WTC11 (cell line): ENCODE data around the gene HPDL. TPM values are rescaled to one million over a fixed set of nuclear protein-coding genes. Genes with fewer than 3 reads are reported as not detected.
A peak's percentile ranks its signal among the peaks of the same experiment; 100 is the strongest.

Experiments
- ATAC-seq: fragments of 200-7000 bp; cut with Tn5 transposase; 2 replicates; pipeline ENCODE4 v1.10.0; 2021; ENCODE audit warnings: mild to moderate bottlenecking, moderate library complexity
- CTCF ChIA-PET: fragments of 300-600 bp; sonication (Branson Sonifier 250); formaldehyde crosslinking; loops from one replicate; lab custom pipeline; 2021; ENCODE audit warnings: antibody characterized with exemption; lab: Charles Lee
- POLR2A ChIA-PET: fragments of 350-600 bp; sonication (Branson Sonifier 250); formaldehyde crosslinking; loops from one replicate; lab custom pipeline; 2021; ENCODE audit warnings: antibody characterized with exemption; lab: Charles Lee
- DNase-seq: peaks from one replicate; pipeline ENCODE4 v3.0.0; 2021; ENCODE audit warnings: low spot score
- H3K27ac Mint-ChIP-seq: 2 replicates; pipeline ENCODE4 v1.8.0; 2021; ENCODE audit warnings: mixed read lengths
- H3K27me3 Mint-ChIP-seq: 2 replicates; pipeline ENCODE4 v1.8.0; 2021; ENCODE audit warnings: low read depth, mild to moderate bottlenecking, moderate library complexity, mixed read lengths
- H3K36me3 Mint-ChIP-seq: 2 replicates; pipeline ENCODE4 v1.8.0; 2021; ENCODE audit warnings: mixed read lengths
- H3K4me1 Mint-ChIP-seq: 2 replicates; pipeline ENCODE4 v1.8.0; 2022; ENCODE audit warnings: mixed read lengths
- H3K4me3 Mint-ChIP-seq: 2 replicates; pipeline ENCODE4 v1.8.0; 2021; ENCODE audit warnings: mild to moderate bottlenecking, moderate library complexity, mixed read lengths
- H3K9me3 Mint-ChIP-seq: 2 replicates; pipeline ENCODE4 v1.8.0; 2021; ENCODE audit warnings: mixed read lengths
- ATF1 ChIP-seq: sonication (generic); formaldehyde crosslinking; IDR thresholded peaks from 2 replicates; pipeline ENCODE4 v1.8.1; 2023; ENCODE audit warnings: mild to moderate bottlenecking, moderate library complexity, missing genetic modification reagents
- CREB1 ChIP-seq: sonication (generic); formaldehyde crosslinking; IDR thresholded peaks from 2 replicates; pipeline ENCODE4 v1.8.0; 2023; ENCODE audit warnings: mild to moderate bottlenecking, missing genetic modification reagents
- ETV6 ChIP-seq: sonication (generic); formaldehyde crosslinking; IDR thresholded peaks from 2 replicates; pipeline ENCODE4 v1.8.1; 2022; ENCODE audit warnings: mild to moderate bottlenecking, missing genetic modification reagents
- FOXJ3 ChIP-seq: sonication (generic); formaldehyde crosslinking; IDR thresholded peaks from 2 replicates; pipeline ENCODE4 v1.9.0; 2021; ENCODE audit warnings: missing genetic modification reagents, mild to moderate bottlenecking, borderline replicate concordance
- FOXK1 ChIP-seq: sonication (generic); formaldehyde crosslinking; IDR thresholded peaks from 2 replicates; pipeline ENCODE4 v1.8.0; 2022; ENCODE audit warnings: mild to moderate bottlenecking, moderate library complexity, missing genetic modification reagents
- FOXP1 ChIP-seq: sonication (generic); formaldehyde crosslinking; IDR thresholded peaks from 2 replicates; pipeline ENCODE4 v1.8.0; 2022; ENCODE audit warnings: missing genetic modification reagents, mild to moderate bottlenecking, moderate library complexity, borderline replicate concordance
- JUN ChIP-seq: sonication (generic); formaldehyde crosslinking; IDR thresholded peaks from 2 replicates; pipeline ENCODE4 v1.8.0; 2023; ENCODE audit warnings: mild to moderate bottlenecking, missing genetic modification reagents
- KAT7 ChIP-seq: sonication (generic); formaldehyde crosslinking; IDR thresholded peaks from 2 replicates; pipeline ENCODE4 v1.8.1; 2023; ENCODE audit warnings: missing genetic modification reagents, mild to moderate bottlenecking, borderline replicate concordance
- NFE2L1 ChIP-seq: sonication (generic); formaldehyde crosslinking; IDR thresholded peaks from 2 replicates; pipeline ENCODE4 v1.8.1; 2023; ENCODE audit warnings: missing genetic modification reagents
- NFYB ChIP-seq: sonication (generic); formaldehyde crosslinking; conservative IDR thresholded peaks from 2 replicates; pipeline ENCODE4 v1.8.0; 2022; ENCODE audit warnings: low read depth, missing genetic modification reagents
- NR2C2 ChIP-seq: sonication (generic); formaldehyde crosslinking; IDR thresholded peaks from 2 replicates; pipeline ENCODE4 v1.8.0; 2022; ENCODE audit warnings: mild to moderate bottlenecking, missing genetic modification reagents
- SOX15 ChIP-seq: fragments of 250-450 bp; sonication (Bioruptor Pico); IDR thresholded peaks from 2 replicates; pipeline ENCODE4 v1.9.0; 2021; ENCODE audit warnings: mild to moderate bottlenecking
- TP53 ChIP-seq: sonication (generic); formaldehyde crosslinking; IDR thresholded peaks from 2 replicates; pipeline ENCODE4 v1.8.1; 2023; ENCODE audit warnings: mild to moderate bottlenecking, missing genetic modification reagents
- ZBTB21 ChIP-seq: sonication (generic); formaldehyde crosslinking; IDR thresholded peaks from 2 replicates; pipeline ENCODE4 v1.8.1; 2023; ENCODE audit warnings: mild to moderate bottlenecking, missing genetic modification reagents, borderline replicate concordance
- ZNF138 ChIP-seq: sonication (generic); formaldehyde crosslinking; conservative IDR thresholded peaks from 2 replicates; pipeline ENCODE4 v1.8.1; 2022; ENCODE audit warnings: mild to moderate bottlenecking, moderate library complexity, missing genetic modification reagents
- ZNF317 ChIP-seq: sonication (generic); formaldehyde crosslinking; IDR thresholded peaks from 2 replicates; pipeline ENCODE4 v1.8.1; 2023; ENCODE audit warnings: low read depth, mild to moderate bottlenecking, moderate library complexity, missing genetic modification reagents, borderline replicate concordance
- ZNF416 ChIP-seq: fragments of 250-450 bp; sonication (Bioruptor Pico); IDR thresholded peaks from 2 replicates; pipeline ENCODE4 v1.9.0; 2021; ENCODE audit warnings: mild to moderate bottlenecking, inconsistent platforms
- ZNF423 ChIP-seq: fragments of 250-450 bp; sonication (Bioruptor Pico); IDR thresholded peaks from 2 replicates; pipeline ENCODE4 v2.1.2; 2022; ENCODE audit warnings: mild to moderate bottlenecking, moderate library complexity
- ZNF671 ChIP-seq: fragments of 250-450 bp; sonication (Bioruptor Pico); IDR thresholded peaks from 2 replicates; pipeline ENCODE4 v1.8.0; 2021; ENCODE audit warnings: mild to moderate bottlenecking
- total RNA-seq: library from RNA; stranded (reverse); gene quantifications from 3 replicates; pipeline ENCODE4 v1.2.3, GENCODE V29; 2021
- TF ChIP-seq, protein P1 (sequence below): sonication (generic); formaldehyde crosslinking; IDR thresholded peaks from 2 replicates; pipeline ENCODE4 v1.8.1; 2023; ENCODE audit warnings: mild to moderate bottlenecking, missing genetic modification reagents
- TF ChIP-seq, protein P2 (sequence below): sonication (generic); formaldehyde crosslinking; IDR thresholded peaks from 2 replicates; pipeline ENCODE4 v1.8.1; 2023; ENCODE audit warnings: mild to moderate bottlenecking, missing genetic modification reagents, moderate library complexity
- TF ChIP-seq, protein P3 (sequence below): sonication (generic); formaldehyde crosslinking; IDR thresholded peaks from 2 replicates; pipeline ENCODE4 v1.8.1; 2023; ENCODE audit warnings: mild to moderate bottlenecking, moderate library complexity, missing genetic modification reagents
- TF ChIP-seq, protein P4 (sequence below): fragments of 250-450 bp; sonication (Bioruptor Pico); IDR thresholded peaks from 2 replicates; pipeline ENCODE4 v1.8.0; 2021; ENCODE audit warnings: mild to moderate bottlenecking
- TF ChIP-seq, protein P5 (sequence below): sonication (generic); formaldehyde crosslinking; IDR thresholded peaks from 2 replicates; pipeline ENCODE4 v1.8.1; 2022; ENCODE audit warnings: low read depth, missing genetic modification reagents, borderline replicate concordance
- TF ChIP-seq, protein P6 (sequence below): sonication (generic); formaldehyde crosslinking; IDR thresholded peaks from 2 replicates; pipeline ENCODE4 v1.8.1; 2022; ENCODE audit warnings: low read depth, mild to moderate bottlenecking, moderate library complexity, missing genetic modification reagents, borderline replicate concordance
- TF ChIP-seq, protein P7 (sequence below): sonication (generic); formaldehyde crosslinking; IDR thresholded peaks from 2 replicates; pipeline ENCODE4 v1.8.0; 2022; ENCODE audit warnings: missing genetic modification reagents

HPDL gene
- total RNA-seq, 1 experiment from 2014 or later = 44.0 TPM

DNA sequence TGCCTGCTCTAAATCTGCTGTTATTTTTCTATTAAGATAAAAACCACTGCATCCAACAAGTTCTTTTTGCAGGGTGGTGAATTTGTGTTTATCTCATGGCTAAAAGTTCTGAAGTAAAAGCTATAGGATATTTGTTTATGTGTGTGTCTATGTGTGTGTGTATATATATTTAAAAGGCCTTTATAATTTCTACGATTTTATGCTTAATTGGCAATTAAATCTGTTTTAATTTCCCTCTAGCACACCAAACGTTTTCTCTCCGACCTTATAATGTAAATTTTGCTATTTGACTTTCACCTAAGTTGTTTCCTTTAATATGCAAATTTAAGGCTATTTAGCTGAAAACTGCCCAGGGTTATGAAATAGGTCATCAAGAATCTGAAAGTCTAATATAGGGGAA is 19.8 kb upstream of the HPDL start:
- Mint-ChIP-seq H3K27me3 (no peaks in the 10 kb centered on the region), H3K9me3 (peaks cover 7% of the 10 kb centered on the region; the same call in 1 of the 2 replicates), H3K27ac (no peak overlapping the region), H3K36me3 (peaks cover 6% of the 10 kb centered on the region; the same call in 1 of the 2 replicates), H3K4me3 (peak overlapping the region; percentile 51), H3K4me1 (peaks cover 40% of the 10 kb centered on the region)
- DNase-seq (no peak), ATAC-seq (no peak)
- ChIA-PET CTCF (interaction anchor here (1.4 to 11.1 kb wide), 2 partner anchors 18 to 291 kb away, joined by 3 to 317 read pairs; partner anchors contain the start of genes HECTD3 and UROD), POLR2A (no interaction called here)
- no peak for TF ChIP-seq JUN (CRISPR knock-in tag)
- no peak for TF ChIP-seq ZNF671
- TF ChIP-seq SOX15 (CRISPR knock-in tag) = no peak
- TF ChIP-seq ZNF317 (CRISPR knock-in tag) = no peak
- TF ChIP-seq, protein P1, sequence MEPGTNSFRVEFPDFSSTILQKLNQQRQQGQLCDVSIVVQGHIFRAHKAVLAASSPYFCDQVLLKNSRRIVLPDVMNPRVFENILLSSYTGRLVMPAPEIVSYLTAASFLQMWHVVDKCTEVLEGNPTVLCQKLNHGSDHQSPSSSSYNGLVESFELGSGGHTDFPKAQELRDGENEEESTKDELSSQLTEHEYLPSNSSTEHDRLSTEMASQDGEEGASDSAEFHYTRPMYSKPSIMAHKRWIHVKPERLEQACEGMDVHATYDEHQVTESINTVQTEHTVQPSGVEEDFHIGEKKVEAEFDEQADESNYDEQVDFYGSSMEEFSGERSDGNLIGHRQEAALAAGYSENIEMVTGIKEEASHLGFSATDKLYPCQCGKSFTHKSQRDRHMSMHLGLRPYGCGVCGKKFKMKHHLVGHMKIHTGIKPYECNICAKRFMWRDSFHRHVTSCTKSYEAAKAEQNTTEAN (CRISPR knock-in tag) = no peak
- TF ChIP-seq KAT7 (CRISPR knock-in tag) = no peak
- TF ChIP-seq ZNF423 = no peak
- no peak for TF ChIP-seq CREB1 (CRISPR knock-in tag)
- no peak for TF ChIP-seq ATF1 (CRISPR knock-in tag)
- no peak for TF ChIP-seq NFE2L1
- no peak for TF ChIP-seq ZNF416
- TF ChIP-seq, protein P2, sequence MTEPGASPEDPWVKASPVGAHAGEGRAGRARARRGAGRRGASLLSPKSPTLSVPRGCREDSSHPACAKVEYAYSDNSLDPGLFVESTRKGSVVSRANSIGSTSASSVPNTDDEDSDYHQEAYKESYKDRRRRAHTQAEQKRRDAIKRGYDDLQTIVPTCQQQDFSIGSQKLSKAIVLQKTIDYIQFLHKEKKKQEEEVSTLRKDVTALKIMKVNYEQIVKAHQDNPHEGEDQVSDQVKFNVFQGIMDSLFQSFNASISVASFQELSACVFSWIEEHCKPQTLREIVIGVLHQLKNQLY = no peak
- TF ChIP-seq, protein P3, sequence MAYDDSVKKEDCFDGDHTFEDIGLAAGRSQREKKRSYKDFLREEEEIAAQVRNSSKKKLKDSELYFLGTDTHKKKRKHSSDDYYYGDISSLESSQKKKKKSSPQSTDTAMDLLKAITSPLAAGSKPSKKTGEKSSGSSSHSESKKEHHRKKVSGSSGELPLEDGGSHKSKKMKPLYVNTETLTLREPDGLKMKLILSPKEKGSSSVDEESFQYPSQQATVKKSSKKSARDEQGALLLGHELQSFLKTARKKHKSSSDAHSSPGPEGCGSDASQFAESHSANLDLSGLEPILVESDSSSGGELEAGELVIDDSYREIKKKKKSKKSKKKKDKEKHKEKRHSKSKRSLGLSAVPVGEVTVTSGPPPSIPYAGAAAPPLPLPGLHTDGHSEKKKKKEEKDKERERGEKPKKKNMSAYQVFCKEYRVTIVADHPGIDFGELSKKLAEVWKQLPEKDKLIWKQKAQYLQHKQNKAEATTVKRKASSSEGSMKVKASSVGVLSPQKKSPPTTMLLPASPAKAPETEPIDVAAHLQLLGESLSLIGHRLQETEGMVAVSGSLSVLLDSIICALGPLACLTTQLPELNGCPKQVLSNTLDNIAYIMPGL (CRISPR knock-in tag) = no peak
- no peak for TF ChIP-seq NR2C2
- no peak for TF ChIP-seq NFYB
- no peak for TF ChIP-seq TP53 (CRISPR knock-in tag)
- TF ChIP-seq ZNF138 (CRISPR knock-in tag) = no peak
- TF ChIP-seq, protein P4, sequence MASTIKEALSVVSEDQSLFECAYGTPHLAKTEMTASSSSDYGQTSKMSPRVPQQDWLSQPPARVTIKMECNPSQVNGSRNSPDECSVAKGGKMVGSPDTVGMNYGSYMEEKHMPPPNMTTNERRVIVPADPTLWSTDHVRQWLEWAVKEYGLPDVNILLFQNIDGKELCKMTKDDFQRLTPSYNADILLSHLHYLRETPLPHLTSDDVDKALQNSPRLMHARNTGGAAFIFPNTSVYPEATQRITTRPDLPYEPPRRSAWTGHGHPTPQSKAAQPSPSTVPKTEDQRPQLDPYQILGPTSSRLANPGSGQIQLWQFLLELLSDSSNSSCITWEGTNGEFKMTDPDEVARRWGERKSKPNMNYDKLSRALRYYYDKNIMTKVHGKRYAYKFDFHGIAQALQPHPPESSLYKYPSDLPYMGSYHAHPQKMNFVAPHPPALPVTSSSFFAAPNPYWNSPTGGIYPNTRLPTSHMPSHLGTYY (CRISPR knock-in tag) = no peak

DNA sequence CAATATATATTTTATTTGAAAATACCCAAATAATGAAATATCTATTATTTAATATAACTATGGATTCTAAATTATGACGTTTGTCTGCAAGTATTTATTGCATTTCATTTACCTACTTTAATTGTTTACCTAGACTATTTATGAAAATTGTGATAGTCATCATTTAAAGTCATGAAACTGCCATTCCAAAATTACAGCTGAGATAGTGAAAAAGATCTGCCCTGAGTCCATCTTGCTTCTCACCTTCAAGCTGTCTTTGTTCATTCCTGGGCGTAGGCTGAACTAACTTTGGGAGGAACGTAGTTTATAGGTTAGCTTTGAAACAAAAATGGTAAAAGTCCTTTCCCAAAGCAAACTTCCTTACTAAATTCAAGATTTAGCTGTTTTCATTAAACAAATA is 12.4 kb upstream of the HPDL start:
- Mint-ChIP-seq H3K4me1 (no peaks in the 10 kb centered on the region), H3K4me3 (no peak overlapping the region), H3K9me3 (peaks cover 11% of the 10 kb centered on the region; the same call in 1 of the 2 replicates), H3K36me3 (peaks cover 9% of the 10 kb centered on the region; the same call in 1 of the 2 replicates), H3K27me3 (no peaks in the 10 kb centered on the region; the same call in 1 of the 2 replicates), H3K27ac (no peak overlapping the region)
- ATAC-seq (no peak), DNase-seq (no peak)
- POLR2A ChIA-PET = interaction anchor here (0.6 kb wide), 1 partner anchor 377 kb away, joined by 3 read pairs; no protein-coding TSS in a partner anchor
- CTCF ChIA-PET = no interaction called here
- TF ChIP-seq FOXK1 (CRISPR knock-in tag) (no peak), ETV6 (no peak), ZNF423 (no peak), FOXJ3 (CRISPR knock-in tag) (no peak), ZBTB21 (no peak), ZNF138 (CRISPR knock-in tag) (no peak), FOXP1 (CRISPR knock-in tag) (no peak)
- TF ChIP-seq, protein P5, sequence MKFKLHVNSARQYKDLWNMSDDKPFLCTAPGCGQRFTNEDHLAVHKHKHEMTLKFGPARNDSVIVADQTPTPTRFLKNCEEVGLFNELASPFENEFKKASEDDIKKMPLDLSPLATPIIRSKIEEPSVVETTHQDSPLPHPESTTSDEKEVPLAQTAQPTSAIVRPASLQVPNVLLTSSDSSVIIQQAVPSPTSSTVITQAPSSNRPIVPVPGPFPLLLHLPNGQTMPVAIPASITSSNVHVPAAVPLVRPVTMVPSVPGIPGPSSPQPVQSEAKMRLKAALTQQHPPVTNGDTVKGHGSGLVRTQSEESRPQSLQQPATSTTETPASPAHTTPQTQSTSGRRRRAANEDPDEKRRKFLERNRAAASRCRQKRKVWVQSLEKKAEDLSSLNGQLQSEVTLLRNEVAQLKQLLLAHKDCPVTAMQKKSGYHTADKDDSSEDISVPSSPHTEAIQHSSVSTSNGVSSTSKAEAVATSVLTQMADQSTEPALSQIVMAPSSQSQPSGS (CRISPR knock-in tag) = no peak
- TF ChIP-seq, protein P6, sequence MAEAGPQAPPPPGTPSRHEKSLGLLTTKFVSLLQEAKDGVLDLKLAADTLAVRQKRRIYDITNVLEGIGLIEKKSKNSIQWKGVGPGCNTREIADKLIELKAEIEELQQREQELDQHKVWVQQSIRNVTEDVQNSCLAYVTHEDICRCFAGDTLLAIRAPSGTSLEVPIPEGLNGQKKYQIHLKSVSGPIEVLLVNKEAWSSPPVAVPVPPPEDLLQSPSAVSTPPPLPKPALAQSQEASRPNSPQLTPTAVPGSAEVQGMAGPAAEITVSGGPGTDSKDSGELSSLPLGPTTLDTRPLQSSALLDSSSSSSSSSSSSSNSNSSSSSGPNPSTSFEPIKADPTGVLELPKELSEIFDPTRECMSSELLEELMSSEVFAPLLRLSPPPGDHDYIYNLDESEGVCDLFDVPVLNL (CRISPR knock-in tag) = no peak
- TF ChIP-seq, protein P7, sequence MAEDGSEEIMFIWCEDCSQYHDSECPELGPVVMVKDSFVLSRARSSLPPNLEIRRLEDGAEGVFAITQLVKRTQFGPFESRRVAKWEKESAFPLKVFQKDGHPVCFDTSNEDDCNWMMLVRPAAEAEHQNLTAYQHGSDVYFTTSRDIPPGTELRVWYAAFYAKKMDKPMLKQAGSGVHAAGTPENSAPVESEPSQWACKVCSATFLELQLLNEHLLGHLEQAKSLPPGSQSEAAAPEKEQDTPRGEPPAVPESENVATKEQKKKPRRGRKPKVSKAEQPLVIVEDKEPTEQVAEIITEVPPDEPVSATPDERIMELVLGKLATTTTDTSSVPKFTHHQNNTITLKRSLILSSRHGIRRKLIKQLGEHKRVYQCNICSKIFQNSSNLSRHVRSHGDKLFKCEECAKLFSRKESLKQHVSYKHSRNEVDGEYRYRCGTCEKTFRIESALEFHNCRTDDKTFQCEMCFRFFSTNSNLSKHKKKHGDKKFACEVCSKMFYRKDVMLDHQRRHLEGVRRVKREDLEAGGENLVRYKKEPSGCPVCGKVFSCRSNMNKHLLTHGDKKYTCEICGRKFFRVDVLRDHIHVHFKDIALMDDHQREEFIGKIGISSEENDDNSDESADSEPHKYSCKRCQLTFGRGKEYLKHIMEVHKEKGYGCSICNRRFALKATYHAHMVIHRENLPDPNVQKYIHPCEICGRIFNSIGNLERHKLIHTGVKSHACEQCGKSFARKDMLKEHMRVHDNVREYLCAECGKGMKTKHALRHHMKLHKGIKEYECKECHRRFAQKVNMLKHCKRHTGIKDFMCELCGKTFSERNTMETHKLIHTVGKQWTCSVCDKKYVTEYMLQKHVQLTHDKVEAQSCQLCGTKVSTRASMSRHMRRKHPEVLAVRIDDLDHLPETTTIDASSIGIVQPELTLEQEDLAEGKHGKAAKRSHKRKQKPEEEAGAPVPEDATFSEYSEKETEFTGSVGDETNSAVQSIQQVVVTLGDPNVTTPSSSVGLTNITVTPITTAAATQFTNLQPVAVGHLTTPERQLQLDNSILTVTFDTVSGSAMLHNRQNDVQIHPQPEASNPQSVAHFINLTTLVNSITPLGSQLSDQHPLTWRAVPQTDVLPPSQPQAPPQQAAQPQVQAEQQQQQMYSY (CRISPR knock-in tag) = no peak
